NT2/D1 (cell line): ENCODE results near the gene TIMM44.

Experiments
- SUZ12 ChIP-seq: IDR thresholded peaks from 2 replicates; pipeline ENCODE4 v1.6.1; 2011; ENCODE audit not compliant: insufficient read length, insufficient read depth; ENCODE audit errors: extremely low read depth
- YY1 ChIP-seq: IDR thresholded peaks from 2 replicates; pipeline ENCODE4 v1.6.1; 2011; ENCODE audit not compliant: insufficient read length, insufficient read depth
- ZNF274 ChIP-seq: IDR thresholded peaks from 2 replicates; pipeline ENCODE4 v1.6.1; 2011; ENCODE audit warnings: mild to moderate bottlenecking, low read depth, low read length

DNA sequence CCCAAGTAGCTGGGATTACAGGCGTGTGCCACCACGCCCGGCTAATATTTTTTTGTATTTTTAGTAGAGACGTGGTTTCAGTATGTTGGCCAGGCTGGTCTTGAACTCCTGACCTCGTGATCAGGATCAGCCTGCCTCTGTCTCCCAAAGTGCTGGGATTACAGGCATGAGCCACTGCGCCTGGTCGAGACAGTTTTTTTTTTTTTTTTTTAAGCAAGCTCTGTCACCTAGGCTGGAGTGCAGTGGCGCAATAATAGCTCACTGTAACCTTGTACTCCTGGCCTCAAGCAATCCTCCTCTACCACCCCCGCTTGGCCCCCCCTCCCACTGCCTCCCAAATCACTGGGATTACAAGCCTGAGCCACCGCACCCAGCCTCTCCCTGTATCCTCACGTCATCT lies 46.2 kb downstream of the TIMM44 start:
- no peak for TF ChIP-seq ZNF274
- TF ChIP-seq YY1, result no peak
- no peak for TF ChIP-seq SUZ12
